ENCODE results near the gene HSPG2. TPM values are rescaled to one million over a fixed set of nuclear protein-coding genes. Genes with fewer than 3 reads are reported as not detected.
"Not testable (repeated sequence)": the region's sequence is repeated elsewhere in the genome, so short reads cannot be mapped to it uniquely, and the experiment has no call there.

The HSPG2 gene
- total RNA-seq, 1 donor from 2014 or later = 91.0 TPM

DNA sequence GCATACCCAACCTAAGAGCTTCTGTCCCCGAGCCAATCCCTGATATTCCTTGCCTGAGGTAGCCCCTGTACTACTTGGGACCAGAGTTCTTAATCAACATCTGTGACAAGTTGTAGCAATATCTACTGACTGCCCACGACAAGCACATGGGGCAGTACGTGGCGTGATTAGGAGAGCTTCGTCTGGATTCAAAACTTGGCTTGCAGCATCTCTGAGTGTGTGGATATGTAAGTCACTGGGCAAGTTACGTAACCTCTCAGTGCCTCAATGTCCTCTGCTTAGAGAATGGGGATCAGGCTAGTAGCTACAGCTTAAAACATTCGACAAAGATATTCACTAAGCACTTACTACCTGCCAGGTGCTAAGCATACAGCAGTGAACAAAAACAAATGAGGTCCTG is 5.0 kb downstream of the HSPG2 start:
- ATAC-seq = peak; percentile 28

GRCh38 chr1:21931171-21932093 is 5.7 kb downstream of the HSPG2 start:
- no peak for ATAC-seq

- ATAC-seq = no peak
Observed at GRCh38 chr1:21930629-21931170, 6.4 kb downstream of the HSPG2 start.

GRCh38 chr1:21930080-21930571 is 7.0 kb downstream of the HSPG2 start:
- ATAC-seq = no peak

DNA sequence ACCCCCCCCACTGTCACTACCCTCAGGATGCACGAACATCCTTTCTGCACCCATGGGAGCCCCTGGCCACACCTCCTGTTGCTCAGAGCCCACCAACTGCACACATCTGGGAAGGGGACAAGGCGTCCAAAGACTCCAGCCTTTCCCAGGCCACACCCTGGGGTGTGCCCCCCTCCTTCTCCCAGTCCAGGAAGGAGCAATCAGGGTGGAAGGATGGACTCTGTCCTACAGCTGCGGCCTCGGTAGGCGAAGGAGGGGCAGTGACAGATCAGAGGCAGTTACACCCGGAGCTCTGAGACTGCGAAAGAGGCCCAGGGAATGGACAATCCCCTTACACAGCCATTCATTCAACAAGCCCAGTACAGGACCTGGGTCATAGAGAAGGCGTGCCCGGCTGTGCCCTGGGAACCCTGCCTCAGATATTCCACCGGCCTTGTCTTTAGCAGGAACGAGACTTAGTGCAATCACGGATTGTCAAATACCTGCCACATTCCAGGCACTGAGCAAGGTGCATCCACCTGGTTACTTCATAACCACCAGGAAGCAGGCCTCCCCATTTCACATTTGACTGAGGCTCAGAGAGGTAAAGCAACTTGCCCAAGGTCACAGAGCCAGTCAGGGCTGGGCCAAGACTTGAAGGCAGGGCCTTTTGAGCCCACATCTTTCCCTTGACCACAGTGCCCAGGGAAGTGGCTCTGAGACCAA is 9.4 kb downstream of the HSPG2 start:
- peak; percentile 19 for ATAC-seq

GRCh38 chr1:21926814-21927532 is 10.1 kb downstream of the HSPG2 start:
- no peak for ATAC-seq

GRCh38 chr1:21926065-21926464 is 11.0 kb downstream of the HSPG2 start:
- ATAC-seq = no peak

DNA sequence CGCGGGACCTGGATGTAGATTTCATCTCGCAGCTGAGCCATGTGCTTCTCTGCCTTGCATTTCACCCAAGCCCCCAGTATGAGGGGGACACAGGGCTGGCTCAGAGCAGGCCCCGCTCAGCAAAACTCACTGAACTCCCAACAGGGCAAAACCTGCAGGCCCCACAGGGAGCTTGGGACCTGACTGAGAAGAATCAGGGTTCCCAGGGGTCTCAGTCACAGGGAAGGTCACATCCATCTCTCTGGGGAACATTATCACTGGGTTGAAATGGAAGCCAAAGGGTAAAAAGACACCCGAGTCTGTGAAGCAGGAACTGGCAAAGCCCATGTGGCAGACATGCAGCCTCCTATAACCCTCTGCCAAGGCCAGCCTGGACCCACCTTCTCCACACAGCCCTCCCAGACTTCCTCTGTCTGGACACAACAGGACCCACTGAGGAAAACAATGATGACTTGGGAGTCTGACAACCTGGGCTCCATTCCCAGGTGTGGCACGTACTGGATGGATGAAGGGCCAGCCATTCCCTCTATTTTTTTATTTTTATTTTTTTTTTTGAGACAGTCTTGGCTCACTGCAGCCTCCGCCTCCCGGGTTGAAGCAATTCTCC is 11.7 kb downstream of the HSPG2 start:
- ATAC-seq = no peak

DNA sequence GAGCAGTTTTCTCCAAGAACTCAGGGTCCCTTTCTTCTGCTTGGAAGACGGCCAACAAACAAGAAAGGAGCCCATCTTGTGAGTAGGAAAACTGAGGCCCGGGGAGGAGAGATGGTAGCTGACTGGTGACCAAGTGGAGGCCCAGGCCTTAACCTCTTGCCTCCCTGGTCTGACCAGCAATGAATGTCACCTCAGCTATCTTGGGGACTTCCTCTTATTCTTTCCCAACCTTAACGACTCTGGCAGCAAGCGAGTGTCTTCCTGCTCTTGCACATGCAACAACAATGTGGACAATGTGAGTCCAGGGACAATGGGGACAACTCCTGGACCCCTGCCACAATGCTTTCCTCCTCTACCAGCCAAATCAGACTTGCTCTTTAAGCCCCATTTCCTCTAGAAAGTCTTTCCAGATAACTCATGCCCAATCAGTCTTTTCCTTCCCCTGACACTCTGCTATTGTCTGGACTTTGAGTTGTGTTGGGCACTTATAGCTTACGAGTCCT is 12.6 kb downstream of the HSPG2 start:
- peak; percentile 29 for ATAC-seq

GRCh38 chr1:21922090-21923013 is 14.8 kb downstream of the HSPG2 start:
- ATAC-seq = no peak

- ATAC-seq = no peak
Observed at GRCh38 chr1:21921100-21921875, 15.8 kb downstream of the HSPG2 start.

- ATAC-seq = no peak
Observed at GRCh38 chr1:21919520-21919919, 17.6 kb downstream of the HSPG2 start.

- ATAC-seq = not testable (repeated sequence)
Observed at GRCh38 chr1:21917239-21917631, 19.9 kb downstream of the HSPG2 start.

DNA sequence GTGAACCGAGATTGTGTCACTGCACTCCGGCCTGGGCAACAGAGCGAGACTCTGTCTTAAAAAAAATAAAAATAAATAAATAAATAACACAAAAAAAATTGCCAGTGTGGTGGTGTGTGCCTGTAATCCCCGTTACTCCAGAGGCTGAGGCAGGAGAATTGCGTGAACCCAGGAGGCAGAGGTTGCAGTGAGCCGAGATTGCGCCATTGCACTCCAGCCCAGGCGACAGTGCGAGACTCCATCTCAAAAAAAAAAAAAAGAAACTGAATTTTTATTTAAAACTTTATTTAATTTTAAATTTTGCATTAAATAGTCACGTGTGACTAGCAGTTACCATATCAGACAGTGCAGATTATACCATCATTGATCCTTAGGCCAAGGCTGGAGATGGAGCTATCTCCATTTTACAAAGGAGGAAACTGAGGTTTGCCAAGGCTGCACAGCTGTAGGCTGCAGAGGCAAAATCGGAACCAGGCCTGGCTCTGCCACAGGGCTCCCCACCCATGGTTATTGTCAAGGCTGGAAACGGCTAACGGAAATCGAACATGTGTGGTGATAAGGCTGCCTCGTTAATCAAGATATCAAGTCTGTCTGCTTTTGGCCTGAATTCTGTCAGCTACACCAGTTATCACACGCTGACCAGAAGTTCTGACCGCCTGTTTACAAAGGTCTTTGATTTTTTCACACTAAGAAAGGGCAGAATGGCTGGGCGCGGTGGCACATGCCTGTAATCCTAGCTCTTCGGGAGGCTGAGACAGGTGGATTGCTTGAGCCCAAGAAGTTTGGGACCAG is 20.5 kb downstream of the HSPG2 start:
- no peak for ATAC-seq

DNA sequence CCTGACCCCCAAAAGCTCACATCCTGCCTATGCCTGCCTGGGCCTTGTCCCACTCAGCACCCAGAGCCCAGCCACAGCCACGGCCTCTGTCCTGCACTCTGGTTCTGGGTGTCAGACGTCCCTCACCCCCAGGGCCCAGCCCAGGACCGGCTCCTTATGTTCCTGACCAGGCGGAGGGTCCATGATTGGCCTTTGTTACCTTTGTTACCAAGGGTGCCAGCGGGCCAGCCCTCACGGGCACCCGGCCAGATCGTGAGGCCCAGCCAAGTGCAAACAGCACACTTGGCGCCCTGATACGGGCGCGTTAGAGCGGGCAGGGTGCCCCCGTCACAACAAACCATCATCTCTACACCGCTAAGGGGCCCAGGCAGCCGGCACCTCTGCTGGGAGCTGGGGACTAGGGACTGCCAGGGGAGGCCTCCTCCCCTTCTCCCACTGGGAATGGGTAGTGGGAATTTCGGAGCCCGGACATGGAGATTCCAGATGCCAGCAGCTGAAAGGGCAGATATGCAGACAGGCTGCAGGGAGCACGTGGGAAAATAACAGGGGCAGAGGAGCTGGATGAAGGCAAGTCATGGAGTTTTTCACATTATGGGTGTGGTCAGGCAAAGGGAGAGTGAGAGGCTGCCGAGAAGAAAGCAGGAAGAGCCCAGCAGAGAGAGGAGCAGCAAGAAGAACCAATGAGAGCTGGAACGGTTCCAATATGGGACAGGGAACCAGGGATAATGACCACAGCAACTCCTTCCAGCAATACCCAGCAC is 22.1 kb downstream of the HSPG2 start:
- no peak for ATAC-seq

- no peak for ATAC-seq
Observed at GRCh38 chr1:21914450-21914849, 22.7 kb downstream of the HSPG2 start.

DNA sequence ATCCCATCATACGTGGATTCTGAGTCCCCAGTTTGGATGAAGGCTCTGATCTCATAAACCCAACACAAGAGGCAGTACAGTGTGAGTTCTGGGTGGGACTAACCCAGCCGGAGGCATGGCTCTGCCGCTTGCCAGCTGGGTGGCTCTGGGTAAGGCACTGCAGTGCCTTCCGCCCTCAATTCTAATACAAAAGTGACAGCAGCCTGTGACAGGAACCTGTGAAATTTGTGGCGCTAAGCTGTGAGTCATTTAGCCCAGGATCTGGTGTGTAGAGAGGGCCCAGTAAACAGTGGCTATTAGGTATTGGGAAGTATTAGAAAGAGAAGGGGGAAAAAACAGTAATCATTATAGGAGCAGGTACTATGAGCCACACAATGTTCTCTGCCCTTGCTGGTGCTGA is 23.3 kb downstream of the HSPG2 start:
- ATAC-seq = peak; percentile 40

GRCh38 chr1:21913258-21913657 is 23.9 kb downstream of the HSPG2 start:
- no peak for ATAC-seq
